HG02981 (cell line): Measurements from ENCODE around the gene ZNF239.
"Not testable (repeated sequence)": the region's sequence is repeated elsewhere in the genome, so short reads cannot be mapped to it uniquely, and the experiment has no call there.

Experiments used
- ATAC-seq: cut with Tn5 transposase; IDR thresholded peaks from one replicate; pipeline ENCODE4 v1.9.1; 2021; ENCODE audit warnings: mild to moderate bottlenecking, moderate library complexity; ENCODE audit not compliant: unreplicated experiment

Gene ZNF239

GRCh38 chr10:43574001-43574892 lies at the start of gene ZNF239:
TSS of gene ZNF239 (minus strand) at chr10:43574616. CDS start at chr10:43558079, 16,537 bp downstream.
- peak; percentile 93 for ATAC-seq

GRCh38 chr10:43623351-43623750 lies 48.9 kb upstream of the ZNF239 start:
- no peak for ATAC-seq

GRCh38 chr10:43622038-43622437 lies 47.6 kb upstream of the ZNF239 start:
- no peak for ATAC-seq

- ATAC-seq: no peak
These were observed 45.0 kb upstream of the ZNF239 start for GRCh38 chr10:43619368-43619767.

- ATAC-seq: no peak
These were observed 42.4 kb upstream of the ZNF239 start for GRCh38 chr10:43616697-43617370.

GRCh38 chr10:43610636-43611035 lies 36.2 kb upstream of the ZNF239 start:
- ATAC-seq: no peak

GRCh38 chr10:43607199-43607573 lies 32.8 kb upstream of the ZNF239 start:
- ATAC-seq: no peak

- ATAC-seq: peak; percentile 98
These were observed 32.1 kb upstream of the ZNF239 start, which contains the start of gene ZNF485 for GRCh38 chr10:43606323-43607198. TSS of gene ZNF485 (plus strand) at chr10:43606438. CDS start at chr10:43607051, 613 bp downstream.

GRCh38 chr10:43605850-43606322 lies 31.5 kb upstream of the ZNF239 start:
- no peak for ATAC-seq

GRCh38 chr10:43601576-43601975 lies 27.2 kb upstream of the ZNF239 start:
- not testable (repeated sequence) for ATAC-seq

GRCh38 chr10:43599333-43599732 lies 24.9 kb upstream of the ZNF239 start:
- ATAC-seq: no peak

GRCh38 chr10:43598446-43598845 lies 24.0 kb upstream of the ZNF239 start:
- ATAC-seq: no peak

- ATAC-seq: no peak
These were observed 22.1 kb upstream of the ZNF239 start for GRCh38 chr10:43596546-43596945.

GRCh38 chr10:43595739-43596298 lies 21.4 kb upstream of the ZNF239 start:
- ATAC-seq: peak; percentile 32

- peak; percentile 96 for ATAC-seq
These were observed 20.7 kb upstream of the ZNF239 start for GRCh38 chr10:43594944-43595589.

- no peak for ATAC-seq
These were observed 17.0 kb upstream of the ZNF239 start for GRCh38 chr10:43591303-43591904.

GRCh38 chr10:43586730-43587115 lies 12.3 kb upstream of the ZNF239 start:
- not testable (repeated sequence) for ATAC-seq

GRCh38 chr10:43585981-43586729 lies 11.7 kb upstream of the ZNF239 start:
- ATAC-seq: no peak

GRCh38 chr10:43585046-43585445 lies 10.6 kb upstream of the ZNF239 start:
- no peak for ATAC-seq
